Measurements from ENCODE around the gene ANXA6.

The ANXA6 gene

GRCh38 chr5:151079838-151080612, 77.6 kb downstream of the ANXA6 start:
- no peak for DNase-seq

DNA sequence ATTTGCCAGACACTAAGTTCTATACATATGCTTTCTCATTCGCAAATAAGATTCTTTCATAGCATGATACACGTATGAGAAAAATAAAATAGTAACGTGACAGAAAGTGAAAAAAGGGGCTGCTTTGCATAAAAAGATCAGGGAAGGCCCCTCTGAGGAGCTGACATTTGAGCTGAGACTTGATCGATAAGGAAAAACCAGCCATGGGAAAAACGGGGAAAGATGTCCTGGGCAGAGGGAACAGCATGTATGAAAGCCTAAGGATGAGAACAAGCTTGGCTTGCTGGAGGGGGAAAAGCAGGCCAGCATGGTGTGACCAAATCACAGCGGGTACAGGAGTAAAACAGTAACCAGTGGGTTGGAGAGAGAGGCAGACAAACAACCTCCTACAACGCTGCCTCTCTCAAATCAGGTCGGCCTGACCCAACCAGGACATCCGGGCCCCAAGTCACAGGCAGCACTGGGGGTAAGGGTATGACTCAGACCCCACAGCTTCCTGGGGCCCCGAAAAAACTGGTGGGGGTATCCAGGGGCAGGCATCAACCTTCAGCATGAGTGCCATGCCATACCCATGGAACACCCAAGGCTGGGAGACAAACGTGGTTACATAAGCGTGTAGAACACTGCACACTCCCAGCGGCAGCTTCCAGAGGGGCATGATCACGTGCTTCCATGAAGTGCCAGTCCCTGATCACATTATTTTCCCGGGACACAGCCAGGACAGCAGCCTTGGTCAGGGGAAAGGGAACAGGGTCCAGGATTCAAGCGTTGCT, 78.9 kb downstream of the ANXA6 start:
- DNase-seq, result no peak

- DNase-seq, result no peak
Observed at GRCh38 chr5:151077967-151078366, 79.6 kb downstream of the ANXA6 start.

GRCh38 chr5:151077419-151077818, 80.2 kb downstream of the ANXA6 start:
- DNase-seq, result no peak

- DNase-seq, result no peak
Observed at GRCh38 chr5:151076616-151077015, 81.0 kb downstream of the ANXA6 start.

- no peak for DNase-seq
Observed at GRCh38 chr5:151075698-151076331, 81.8 kb downstream of the ANXA6 start.

GRCh38 chr5:151074557-151074956, 83.0 kb downstream of the ANXA6 start:
- no peak for DNase-seq

GRCh38 chr5:151073280-151073679, 84.3 kb downstream of the ANXA6 start:
- no peak for DNase-seq

DNA sequence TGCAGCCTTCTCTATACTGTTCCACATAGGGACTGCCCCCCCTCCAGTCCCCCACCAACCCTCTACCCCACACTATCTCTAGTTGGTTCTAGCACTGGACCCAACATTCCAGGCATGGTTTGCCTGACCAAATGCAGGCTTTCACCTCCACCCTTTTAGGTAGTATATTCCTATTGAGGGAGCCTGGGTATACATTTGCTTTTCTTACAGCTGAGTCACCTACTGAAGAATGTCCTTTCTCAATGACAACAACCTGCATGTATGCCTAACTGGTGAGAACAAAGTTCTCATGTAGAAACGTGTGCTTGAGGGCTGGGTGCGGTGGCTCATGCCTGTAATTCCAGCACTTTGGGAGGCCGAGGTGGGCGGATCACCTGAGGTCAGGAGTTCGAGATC, 85.0 kb downstream of the ANXA6 start:
- no peak for DNase-seq

DNA sequence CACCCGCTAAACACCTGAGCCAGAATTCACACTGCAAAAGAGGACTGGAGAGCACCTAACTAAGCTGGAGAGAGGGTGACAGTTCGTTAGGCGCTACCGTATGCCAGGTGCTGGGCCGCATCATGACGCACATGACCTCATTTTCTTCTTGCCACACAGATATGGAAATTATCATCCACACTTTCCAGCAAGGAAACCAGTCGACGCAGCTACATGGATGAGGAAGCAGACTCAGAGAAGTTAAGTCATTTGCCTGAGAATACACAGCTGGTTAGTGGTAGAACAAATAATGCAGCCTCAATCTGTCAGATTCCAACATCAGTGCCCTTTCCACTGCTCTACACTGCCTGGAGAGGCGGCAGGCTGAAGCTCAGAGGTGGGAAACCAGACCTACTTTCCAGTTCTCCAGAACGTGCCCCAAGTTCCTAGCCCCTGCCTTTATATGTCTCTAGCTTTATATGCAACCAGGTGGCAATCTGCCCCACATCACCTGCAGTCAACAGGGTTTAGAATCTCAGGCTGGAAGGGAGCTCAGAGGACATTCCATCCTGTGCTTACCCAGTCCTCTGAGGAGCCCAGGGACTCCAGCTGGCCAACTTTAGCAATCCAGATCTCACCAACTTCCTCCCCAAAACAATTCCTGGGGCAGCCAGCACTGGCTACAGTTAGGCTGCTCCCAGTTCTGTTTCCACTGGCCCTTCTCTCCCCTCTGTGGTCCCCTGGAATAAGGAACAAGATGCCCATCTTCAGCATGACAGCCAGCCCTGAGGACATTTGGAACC, 85.5 kb downstream of the ANXA6 start:
- no peak for DNase-seq

DNA sequence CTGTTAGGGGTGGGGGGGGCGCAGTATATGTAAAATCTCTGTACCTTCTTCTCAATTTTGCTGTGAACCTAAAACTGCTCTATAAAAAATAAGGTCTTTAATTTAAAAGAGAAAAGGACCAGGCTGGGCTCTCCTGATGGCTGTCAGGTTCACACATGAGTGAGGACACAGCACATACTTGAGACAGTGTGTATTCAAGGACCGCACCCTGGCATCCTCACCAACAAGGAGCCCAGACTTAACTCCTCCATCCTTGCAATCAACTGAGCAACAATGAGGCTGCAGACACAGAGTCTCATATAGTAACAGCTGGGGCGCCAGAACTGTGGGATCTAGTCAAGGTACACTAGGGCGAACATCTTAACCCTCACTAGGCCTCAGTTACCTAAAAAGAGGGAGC, 86.6 kb downstream of the ANXA6 start:
- DNase-seq, result no peak

GRCh38 chr5:151070449-151070848, 87.1 kb downstream of the ANXA6 start:
- no peak for DNase-seq

DNA sequence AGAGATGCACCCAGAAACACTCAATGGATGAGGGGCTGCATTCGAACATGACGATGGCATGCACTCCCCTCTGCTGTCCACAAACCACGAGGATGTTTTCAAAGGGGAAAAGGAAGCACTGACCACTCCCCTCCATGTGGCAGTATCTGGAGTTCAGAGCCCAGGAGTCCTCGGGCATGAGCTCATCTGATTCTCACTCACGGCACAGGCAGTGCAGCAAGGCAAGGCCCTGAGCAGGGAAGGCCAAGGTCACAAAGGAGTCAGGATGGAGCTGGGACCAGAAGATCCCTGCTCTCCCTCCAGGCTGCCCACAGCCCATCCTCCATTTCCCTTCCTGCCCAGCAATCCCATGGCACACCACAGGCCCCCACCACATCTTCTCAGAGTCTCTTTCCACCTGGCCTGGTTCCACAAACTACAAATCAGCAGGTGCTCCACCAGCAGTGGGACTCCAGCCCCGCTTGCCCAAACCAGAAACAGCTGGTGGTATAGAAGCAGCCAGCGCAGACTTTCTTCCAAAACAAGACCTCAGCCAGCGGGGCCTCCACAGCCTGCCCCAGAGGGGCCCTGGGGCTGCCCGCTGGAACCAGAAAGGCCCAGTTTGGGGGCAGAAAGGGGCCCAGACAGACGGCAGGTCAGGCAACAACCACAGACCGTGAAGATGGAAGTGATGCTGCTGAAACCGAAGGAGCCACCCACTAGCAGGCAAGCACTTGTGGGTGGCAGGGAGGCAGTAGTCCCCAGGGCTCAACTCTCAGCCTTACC, 89.0 kb downstream of the ANXA6 start:
- DNase-seq, result no peak

- DNase-seq, result no peak
Observed at GRCh38 chr5:151067632-151068432, 89.7 kb downstream of the ANXA6 start.

DNA sequence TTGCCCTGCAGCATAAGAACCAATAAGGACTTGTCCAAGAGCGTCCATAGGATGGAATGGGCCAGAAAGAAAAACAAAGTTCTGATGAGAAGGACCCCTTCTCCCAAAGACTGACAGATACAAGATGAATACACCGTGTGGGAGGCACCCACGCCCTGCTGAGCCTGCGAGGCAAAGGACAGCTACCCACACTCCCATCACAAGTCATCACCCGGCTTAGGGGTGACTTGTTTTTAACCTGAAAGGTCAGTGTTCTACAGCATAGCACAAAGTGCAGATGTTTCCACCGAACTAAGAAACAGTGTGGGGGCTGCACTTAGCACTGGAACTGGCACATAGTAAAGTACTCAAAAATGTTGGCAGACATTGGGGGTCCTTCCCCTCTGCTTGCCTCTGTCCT, 90.7 kb downstream of the ANXA6 start:
- no peak for DNase-seq

DNA sequence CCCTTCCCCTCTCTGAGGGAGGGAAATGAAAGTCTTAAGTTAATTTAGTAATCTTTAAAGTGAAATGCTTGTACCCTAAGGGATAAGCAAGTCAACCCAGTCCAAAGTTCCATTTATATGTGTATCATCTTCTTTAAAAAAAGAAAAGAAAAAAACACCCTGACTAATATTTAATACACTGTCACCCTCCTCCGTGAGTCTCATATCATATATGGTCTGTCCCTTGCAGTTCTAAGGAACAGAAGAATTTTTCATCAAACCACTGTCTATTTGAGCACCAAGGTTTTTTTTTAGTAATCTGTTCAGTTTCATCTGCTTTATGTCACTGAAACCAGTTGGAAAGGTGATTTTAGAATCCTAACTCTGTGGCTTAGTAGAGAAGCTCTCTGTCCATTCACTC, 92.0 kb downstream of the ANXA6 start:
- no peak for DNase-seq

- no peak for DNase-seq
Observed at GRCh38 chr5:151064916-151065499, 92.6 kb downstream of the ANXA6 start.

GRCh38 chr5:151063142-151063989, 94.2 kb downstream of the ANXA6 start:
- no peak for DNase-seq

DNA sequence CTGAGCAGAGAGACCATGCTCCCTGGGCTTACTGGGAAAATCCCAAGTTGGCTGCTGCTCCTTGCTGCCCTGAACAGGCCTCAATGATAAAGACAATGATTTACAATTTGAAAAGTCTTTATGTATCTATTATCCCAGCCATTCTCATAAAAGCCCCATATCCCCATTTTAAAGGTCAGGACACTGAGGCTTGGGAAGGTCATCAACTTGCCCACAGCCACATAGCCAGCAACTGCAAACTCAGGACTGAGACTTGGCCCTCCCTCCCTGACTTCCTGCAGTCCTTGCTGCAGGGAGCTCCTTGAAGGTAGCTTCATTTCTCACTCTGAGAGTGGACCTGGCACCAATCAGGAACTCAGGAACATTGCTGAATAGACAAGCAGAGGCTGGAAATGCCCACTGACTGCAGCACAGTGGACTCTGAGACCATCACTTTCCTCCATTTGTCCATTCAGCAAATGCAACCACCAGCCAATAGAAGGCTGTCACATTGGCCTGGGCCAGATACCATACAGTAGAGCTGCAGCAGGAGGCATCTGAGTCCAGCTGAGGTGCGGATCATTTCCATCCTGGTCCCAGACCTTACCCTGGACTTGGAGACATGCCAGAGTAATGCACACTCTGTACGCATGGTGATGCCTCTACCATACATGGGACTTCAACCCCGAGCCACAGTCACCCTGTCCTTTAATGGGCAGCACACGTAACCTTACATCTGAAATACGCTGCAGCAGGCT, 95.0 kb downstream of the ANXA6 start:
- no peak for DNase-seq

Measured in NCI-H187 (cell line).